Uterus (tissue), 2 donors: ENCODE data around the gene SMC3.
"Not testable (repeated sequence)": the region's sequence is repeated elsewhere in the genome, so short reads cannot be mapped to it uniquely, and the experiment has no call there.

Source experiments
- CTCF ChIP-seq, 4 experiments: fragments of 200-600 bp in 2 of 4; fragments of 450-650 bp in 2 of 4; sonication (generic) in 2 of 4; IDR thresholded peaks; one replicate each; pipeline ENCODE4 v1.5.1; 2016 to 2019; ENCODE audit warnings: antibody characterized with exemption in 4 of 4, mild to moderate bottlenecking in 2 of 4, moderate library complexity in 1 of 4
- POLR2A ChIP-seq, 2 donors: fragments of 450-650 bp; IDR thresholded peaks; one replicate each; pipeline ENCODE4 v1.6.1; 2016; ENCODE audit warnings: antibody characterized with exemption in 2 of 2, mild to moderate bottlenecking in 1 of 2, moderate library complexity in 1 of 2

DNA sequence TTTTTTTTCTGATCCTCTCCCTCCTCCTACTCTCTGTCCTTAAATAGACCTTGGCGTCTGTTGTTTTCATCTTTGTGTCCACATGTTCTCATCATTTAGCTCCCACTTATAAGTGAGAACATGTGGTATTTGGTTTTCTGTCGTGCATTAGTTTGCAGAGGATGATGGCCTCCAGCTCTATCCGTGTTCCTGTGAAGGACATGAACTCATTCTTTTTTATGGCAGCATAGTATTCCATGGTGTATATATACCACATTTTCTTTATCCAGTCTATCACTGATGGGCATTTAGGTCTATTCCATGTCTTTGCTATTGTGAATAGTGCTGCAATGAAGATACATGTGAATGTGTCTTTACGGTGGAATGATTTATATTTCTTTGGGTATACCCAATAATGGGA is 55.8 kb downstream of the SMC3 start:
- not testable (repeated sequence) for TF ChIP-seq CTCF, POLR2A (IDR thresholded peaks at IDR 0.05)
